Epithelial cell of proximal tubule (primary cell): Measurements from ENCODE around the gene RPS25. TPM values are rescaled to one million over a fixed set of nuclear protein-coding genes. Genes with fewer than 3 reads are reported as not detected.
A peak's percentile ranks its signal among the peaks of the same experiment; 100 is the strongest.

Source experiments
- DNase-seq: peaks from one replicate; pipeline ENCODE4 v3.0.0-alpha.2; 2011; ENCODE audit warnings: low read depth
- H3K4me3 ChIP-seq: 2 replicates; pipeline ENCODE4 v1.5.1; 2011; ENCODE audit warnings: low read depth, mild to moderate bottlenecking, low read length
- CTCF ChIP-seq: conservative IDR thresholded peaks from 2 replicates; pipeline ENCODE4 v1.5.1; 2012; ENCODE audit warnings: low read depth, mild to moderate bottlenecking, low read length
- total RNA-seq: library from RNA; depleted of rRNA; stranded (reverse); fragments of >200 nt; gene quantifications from 2 replicates; pipeline ENCODE4 v1.2.3, GENCODE V29; 2015

Gene RPS25
- total RNA-seq, 1 donor from 2014 or later = 2,833 TPM

DNA sequence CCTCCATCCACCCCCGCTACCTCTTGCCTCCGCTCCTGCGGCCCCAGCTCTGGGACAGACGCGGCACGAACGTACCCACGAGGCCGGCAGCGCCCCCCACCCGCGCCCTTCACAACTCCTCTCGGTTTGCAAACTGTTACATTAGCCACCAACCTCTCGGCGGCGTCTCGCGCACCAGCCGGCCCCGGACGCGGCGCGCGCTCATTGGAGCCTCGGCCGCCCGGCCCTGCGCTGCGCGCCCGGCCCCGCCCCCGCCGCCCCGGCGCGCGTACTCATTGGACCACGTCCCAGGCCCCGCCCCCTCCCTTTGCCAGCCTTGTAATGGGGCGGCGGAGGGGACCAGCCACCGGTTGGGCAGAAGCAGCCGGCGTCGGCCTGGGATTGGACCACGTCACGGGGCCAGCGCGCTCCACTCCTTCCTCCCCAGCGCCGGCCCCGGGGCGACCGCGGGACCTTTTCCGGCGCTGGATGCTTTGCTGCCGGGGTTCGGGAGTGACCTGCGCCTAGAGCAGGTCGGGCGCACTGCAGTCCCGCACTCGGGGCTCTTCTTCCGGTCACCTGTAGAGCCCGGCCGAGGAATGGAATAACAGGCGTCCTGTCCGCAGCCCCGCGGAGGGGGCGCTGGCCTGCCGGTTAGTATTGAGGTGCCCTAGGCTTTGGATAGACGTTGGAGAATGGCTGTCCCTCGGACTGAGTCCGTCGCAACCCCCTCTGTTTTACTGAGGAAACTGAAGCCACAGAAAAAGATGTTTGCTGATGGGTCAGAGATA is 39.0 kb upstream of the RPS25 start, which contains the start of gene HYOU1:
HYOU1 (minus strand) TSS at position 206 of the 770 bp plus-strand sequence. CDS start 1,045 bp downstream, outside the sequence.
- peak; percentile 41 for DNase-seq
- peak within 1 kb of the TSS; percentile 74 for H3K4me3 ChIP-seq
- peak; percentile 30 for TF ChIP-seq CTCF

GRCh38 chr11:119056421-119056999 is 38.4 kb upstream of the RPS25 start:
- H3K4me3 ChIP-seq = peak overlapping the region; percentile 74
- no peak for TF ChIP-seq CTCF
- no peak for DNase-seq

GRCh38 chr11:119055901-119056300 is 37.8 kb upstream of the RPS25 start:
- DNase-seq = no peak
- H3K4me3 ChIP-seq = peak overlapping the region; percentile 74
- peak; percentile 44 for TF ChIP-seq CTCF

GRCh38 chr11:119054418-119054817 is 36.3 kb upstream of the RPS25 start:
- H3K4me3 ChIP-seq = no peak overlapping the region
- no peak for DNase-seq
- no peak for TF ChIP-seq CTCF

DNA sequence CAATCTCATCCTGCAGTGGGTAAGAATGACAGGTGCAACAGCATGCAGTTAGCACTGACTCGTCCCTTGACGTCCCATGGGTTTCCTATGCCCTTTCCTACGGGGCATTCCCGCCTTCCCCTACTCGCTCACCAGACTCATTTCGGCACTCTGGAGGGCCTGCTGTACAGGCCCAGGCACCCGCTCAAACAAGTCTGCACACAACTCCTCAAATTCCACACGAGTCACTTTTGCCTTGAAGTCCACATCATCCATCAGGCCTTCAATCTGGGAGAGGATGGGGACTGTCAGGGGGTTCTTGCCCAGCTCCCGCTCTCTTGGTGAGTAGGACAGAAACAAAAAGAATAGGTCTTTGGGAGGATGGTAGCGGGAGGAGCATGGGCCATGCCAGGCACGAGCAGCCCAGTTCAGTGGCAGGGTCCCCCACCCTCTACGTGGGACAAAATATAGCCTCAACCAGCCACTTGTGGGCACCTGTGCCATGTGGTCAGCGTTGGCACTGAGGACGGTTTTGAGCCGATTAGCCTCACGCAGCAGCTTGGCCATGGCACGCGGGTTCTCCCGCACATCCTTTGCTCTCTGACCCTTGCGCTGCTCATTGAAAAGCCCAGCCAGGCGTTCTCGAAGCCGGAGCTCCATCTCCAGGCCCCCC is 34.1 kb upstream of the RPS25 start:
- H3K4me3 ChIP-seq = no peak overlapping the region
- no peak for TF ChIP-seq CTCF
- no peak for DNase-seq

DNA sequence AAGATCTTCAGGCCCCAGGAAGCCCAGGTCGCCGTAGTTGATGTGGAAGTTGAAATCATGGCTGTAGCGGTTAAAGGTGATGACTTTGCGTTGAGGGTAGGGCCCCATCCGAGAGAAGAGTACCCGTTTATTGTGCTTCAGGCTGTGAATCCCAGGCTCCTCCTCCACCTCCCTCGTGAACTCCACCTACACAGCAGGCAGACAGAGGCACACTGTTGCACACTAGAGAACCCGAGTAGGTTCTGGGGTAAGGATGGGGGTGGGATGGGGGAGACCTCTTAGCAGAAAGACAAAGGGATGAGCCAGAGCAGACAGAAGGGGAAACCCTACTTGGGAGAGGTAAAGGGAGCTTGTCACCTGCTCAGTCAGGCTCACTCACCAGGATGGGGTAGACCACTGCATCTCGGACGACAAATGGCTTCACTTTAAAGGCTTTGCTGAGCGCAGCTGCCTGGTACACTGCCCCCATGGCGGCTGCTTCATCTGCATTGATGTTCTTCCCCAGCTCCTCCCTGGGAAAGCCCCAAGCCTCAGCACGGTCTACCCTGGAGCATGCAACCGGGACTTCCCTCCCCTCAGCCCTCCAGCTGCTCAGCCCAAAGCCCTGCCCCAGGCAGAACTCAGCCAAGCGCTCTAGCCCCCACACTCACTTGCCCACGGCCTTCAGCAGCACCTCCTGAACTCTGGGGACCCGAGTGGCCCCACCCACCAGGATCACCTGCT is 33.5 kb upstream of the RPS25 start:
- no peak for DNase-seq
- TF ChIP-seq CTCF = no peak
- H3K4me3 ChIP-seq = no peak overlapping the region
